ENCODE results near the gene ANKRD29. TPM values are rescaled to one million over a fixed set of nuclear protein-coding genes. Genes with fewer than 3 reads are reported as not detected.

ANKRD29 gene
- total RNA-seq, 2 experiments from 2014 or later, result not detected

DNA sequence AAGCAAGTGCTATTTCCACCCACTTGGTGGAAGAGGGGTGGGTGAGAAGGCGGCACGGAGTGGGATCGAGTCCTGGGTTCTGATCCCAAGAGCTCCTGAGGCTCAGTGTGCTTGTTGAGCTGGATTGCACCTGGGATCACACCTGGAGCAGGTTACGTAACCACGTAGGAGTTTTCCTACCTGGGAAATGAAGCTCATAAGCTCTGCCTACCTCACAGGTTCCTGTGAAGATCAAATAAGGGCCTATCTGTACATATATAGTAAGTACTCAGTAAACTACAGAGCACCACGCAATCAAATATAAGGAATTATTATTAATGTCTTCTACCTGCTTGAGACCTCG is 87.4 kb downstream of the ANKRD29 start:
- DNase-seq, result no peak
- ChIA-PET POLR2A (interaction anchor here (0.5 to 2.4 kb wide), 3 partner anchors 9 to 15 kb away, joined by 3 to 6 read pairs (median 4); no protein-coding TSS in a partner anchor), CTCF (interaction anchor here (1.4 kb wide), 1 partner anchor 12 kb away, joined by 4 read pairs; no protein-coding TSS in a partner anchor)
- Mint-ChIP-seq H3K4me3 (no peak overlapping the region), H3K36me3 (ENCODE audit: low read depth) (peaks cover 19% of the 10 kb centered on the region), H3K4me1 (ENCODE audit: low read depth) (peaks cover 53% of the 10 kb centered on the region), H3K27ac (peak overlapping the region; percentile 69), H3K27me3 (no peaks in the 10 kb centered on the region), H3K9me3 (no peaks in the 10 kb centered on the region)
- ATAC-seq, result no peak
- TF ChIP-seq, protein P1, sequence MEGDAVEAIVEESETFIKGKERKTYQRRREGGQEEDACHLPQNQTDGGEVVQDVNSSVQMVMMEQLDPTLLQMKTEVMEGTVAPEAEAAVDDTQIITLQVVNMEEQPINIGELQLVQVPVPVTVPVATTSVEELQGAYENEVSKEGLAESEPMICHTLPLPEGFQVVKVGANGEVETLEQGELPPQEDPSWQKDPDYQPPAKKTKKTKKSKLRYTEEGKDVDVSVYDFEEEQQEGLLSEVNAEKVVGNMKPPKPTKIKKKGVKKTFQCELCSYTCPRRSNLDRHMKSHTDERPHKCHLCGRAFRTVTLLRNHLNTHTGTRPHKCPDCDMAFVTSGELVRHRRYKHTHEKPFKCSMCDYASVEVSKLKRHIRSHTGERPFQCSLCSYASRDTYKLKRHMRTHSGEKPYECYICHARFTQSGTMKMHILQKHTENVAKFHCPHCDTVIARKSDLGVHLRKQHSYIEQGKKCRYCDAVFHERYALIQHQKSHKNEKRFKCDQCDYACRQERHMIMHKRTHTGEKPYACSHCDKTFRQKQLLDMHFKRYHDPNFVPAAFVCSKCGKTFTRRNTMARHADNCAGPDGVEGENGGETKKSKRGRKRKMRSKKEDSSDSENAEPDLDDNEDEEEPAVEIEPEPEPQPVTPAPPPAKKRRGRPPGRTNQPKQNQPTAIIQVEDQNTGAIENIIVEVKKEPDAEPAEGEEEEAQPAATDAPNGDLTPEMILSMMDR (IDR thresholded peaks at IDR 0.05), result no peak
- intact Hi-C loops (cut with micrococcal nuclease), result no loop called here

DNA sequence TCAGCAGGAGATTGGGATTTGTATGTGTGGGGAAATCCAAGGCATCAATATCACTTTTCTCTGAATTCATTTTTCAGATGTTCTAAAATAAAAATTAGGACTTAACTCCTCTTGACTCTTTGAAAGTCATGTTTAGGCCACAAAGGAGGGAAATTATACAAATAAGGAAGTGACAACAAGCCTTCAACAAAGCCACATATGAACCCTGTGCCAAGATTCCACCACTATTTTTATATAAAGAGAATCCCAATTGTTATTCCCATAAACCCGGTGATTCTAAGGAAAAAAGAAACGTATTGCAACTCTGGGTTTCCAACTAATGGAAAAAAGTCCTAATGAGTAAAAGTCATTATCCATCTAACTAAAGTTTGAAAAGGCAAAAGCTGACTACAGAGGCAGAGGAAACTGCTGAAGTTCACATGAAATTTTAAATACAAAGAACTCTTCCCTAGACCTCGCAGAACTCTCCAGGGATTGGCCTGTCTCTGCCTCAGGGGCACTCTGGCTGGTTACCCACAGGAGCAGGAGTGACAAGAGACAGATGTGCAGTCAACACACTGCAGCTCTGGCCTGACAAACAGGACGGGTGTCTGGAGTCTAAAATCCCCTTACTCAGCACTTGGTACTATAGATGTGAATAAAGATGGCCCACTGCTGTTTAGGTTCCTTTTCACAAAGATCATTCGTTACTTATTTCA is 88.0 kb downstream of the ANKRD29 start:
- Mint-ChIP-seq H3K36me3 (ENCODE audit: low read depth) (peaks cover 24% of the 10 kb centered on the region), H3K27ac (peak overlapping the region; percentile 69), H3K4me3 (no peak overlapping the region), H3K9me3 (no peaks in the 10 kb centered on the region), H3K4me1 (ENCODE audit: low read depth) (peaks cover 55% of the 10 kb centered on the region), H3K27me3 (no peaks in the 10 kb centered on the region)
- intact Hi-C loops (cut with micrococcal nuclease), result no loop called here
- ChIA-PET CTCF (interaction anchor here (1.4 kb wide), 1 partner anchor 12 kb away, joined by 4 read pairs; no protein-coding TSS in a partner anchor), POLR2A (interaction anchor here (0.5 to 2.4 kb wide), 3 partner anchors 10 to 15 kb away, joined by 3 to 6 read pairs (median 4); no protein-coding TSS in a partner anchor)
- DNase-seq (no peak), ATAC-seq (no peak)
- TF ChIP-seq, protein P1 (IDR thresholded peaks at IDR 0.05), result no peak

DNA sequence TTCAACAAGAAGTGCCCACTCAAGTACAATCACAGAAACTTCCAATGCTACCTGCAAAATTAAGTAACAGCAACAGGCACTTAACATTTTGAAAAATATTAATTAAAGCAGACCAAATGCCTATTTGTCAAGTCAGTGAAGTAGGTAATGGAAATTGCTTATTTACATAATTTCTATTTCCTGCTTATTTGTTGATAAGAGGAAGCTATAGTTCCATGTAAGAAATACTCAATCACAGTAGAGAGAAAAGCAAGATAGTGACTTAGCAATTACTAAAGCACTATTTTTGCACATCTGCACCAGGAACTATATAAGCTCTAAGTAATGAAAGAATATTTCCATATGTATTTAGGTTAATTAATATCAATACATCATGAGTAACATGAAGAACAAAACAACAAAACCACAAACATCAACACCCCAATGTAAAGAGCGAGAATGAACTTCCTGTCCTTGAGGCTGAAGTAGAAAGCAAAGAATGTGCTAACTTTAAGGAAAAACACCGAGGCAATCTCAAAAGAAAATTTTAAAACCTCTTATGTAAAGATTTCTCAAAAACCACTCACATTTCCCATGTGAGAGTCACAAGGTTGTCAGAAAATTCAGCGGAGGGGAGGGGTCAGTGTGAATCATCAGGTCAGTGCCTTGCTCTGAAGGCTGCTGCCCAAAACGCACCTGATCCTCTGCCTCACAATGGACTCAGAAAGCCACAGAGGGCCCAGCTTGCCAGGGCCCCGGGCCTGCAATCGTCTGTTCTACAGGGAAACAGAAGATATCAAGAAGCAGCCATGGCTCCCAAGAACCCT is 88.9 kb downstream of the ANKRD29 start:
- DNase-seq, result peak; percentile 63
- ChIA-PET POLR2A (interaction anchor here (0.7 to 2.4 kb wide), 3 partner anchors 10 to 90 kb away, joined by 3 to 6 read pairs (median 3); no protein-coding TSS in a partner anchor), CTCF (interaction anchor here (1.1 to 1.4 kb wide), 2 partner anchors 13 to 61 kb away, joined by 3 to 4 read pairs; no protein-coding TSS in a partner anchor)
- TF ChIP-seq, protein P1 (IDR thresholded peaks at IDR 0.05), result no peak
- intact Hi-C loops (cut with micrococcal nuclease), result no loop called here
- Mint-ChIP-seq H3K9me3 (no peaks in the 10 kb centered on the region), H3K4me3 (no peak overlapping the region), H3K27me3 (no peaks in the 10 kb centered on the region), H3K4me1 (ENCODE audit: low read depth) (peaks cover 50% of the 10 kb centered on the region), H3K27ac (peak overlapping the region; percentile 69), H3K36me3 (ENCODE audit: low read depth) (peaks cover 31% of the 10 kb centered on the region)
- ATAC-seq, result peak; percentile 83

DNA sequence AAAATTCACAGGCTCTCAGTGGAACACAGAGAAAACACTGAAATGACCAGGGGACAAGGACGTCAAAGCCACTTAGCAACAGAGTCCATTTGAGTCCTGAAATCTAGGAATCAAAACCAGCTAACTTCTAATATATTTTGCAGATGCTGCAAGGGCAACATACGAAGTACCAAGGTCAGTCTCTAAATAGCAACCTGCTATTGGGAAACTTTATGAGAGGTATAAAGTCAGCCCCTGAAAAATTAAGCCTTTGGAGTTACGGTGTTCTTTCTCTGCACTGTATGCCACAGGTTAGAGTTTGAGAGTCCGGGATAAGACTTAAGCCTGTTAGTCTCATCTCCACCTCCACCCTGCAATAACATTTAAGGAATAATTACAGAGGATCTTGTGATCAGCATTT is 89.7 kb downstream of the ANKRD29 start:
- peak overlapping the region; percentile 4 for H3K27ac Mint-ChIP-seq
- intact Hi-C loops (cut with micrococcal nuclease), result no loop called here
- ChIA-PET POLR2A (no interaction called here), CTCF (no interaction called here)
- H3K4me1 Mint-ChIP-seq (ENCODE audit: low read depth), result peaks cover 43% of the 10 kb centered on the region
- ATAC-seq (no peak), DNase-seq (no peak)
- H3K9me3 Mint-ChIP-seq, result no peaks in the 10 kb centered on the region
- TF ChIP-seq, protein P1 (IDR thresholded peaks at IDR 0.05), result no peak
- H3K4me3 Mint-ChIP-seq, result no peak overlapping the region
- peaks cover 33% of the 10 kb centered on the region for H3K36me3 Mint-ChIP-seq (ENCODE audit: low read depth)
- H3K27me3 Mint-ChIP-seq, result no peaks in the 10 kb centered on the region
